ENCODE measurements around the gene FAM241B.

FAM241B gene

DNA sequence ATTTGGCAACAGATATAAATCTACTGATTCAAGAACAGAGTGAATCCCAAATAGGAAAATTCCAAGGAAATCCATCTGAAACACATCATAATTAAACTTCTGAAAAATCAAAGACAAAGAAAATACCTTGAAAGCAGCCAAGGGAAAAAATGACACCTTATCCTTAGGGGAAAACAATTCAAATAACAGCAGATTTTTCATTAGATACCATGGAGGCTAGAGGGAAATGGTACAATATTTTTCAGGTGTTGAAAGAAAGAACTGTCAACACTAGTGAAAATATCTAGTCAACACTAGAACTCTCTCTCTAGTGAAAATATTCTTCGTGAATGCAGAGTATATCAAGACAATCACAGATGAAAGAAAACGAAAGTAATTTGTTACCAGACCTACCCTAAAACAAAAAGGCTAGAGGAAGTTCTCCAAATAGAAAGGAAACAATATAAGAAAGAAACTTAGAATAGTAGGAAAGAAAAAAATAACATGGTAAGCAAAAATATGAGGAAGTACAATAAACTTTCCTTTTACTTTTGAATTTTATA, 5.7 kb upstream of the FAM241B start:
- Mint-ChIP-seq H3K9me3 (no peaks in the 10 kb centered on the region), H3K4me1 (ENCODE audit: low read depth in 2 of 2) (peaks cover 17 to 23% of the 10 kb centered on the region in 2 donors), H3K36me3 (ENCODE audit: insufficient read depth) (no peaks in the 10 kb centered on the region), H3K27ac (peak overlapping the region in 1 of 2 donors; percentile 53), H3K27me3 (peaks cover 0 to 9% of the 10 kb centered on the region in 2 donors), H3K4me3 (peak overlapping the region in 1 of 2 donors; percentile 48)
- ATAC-seq (replicated peaks) (peak; percentile 78), DNase-seq (no peak)

DNA sequence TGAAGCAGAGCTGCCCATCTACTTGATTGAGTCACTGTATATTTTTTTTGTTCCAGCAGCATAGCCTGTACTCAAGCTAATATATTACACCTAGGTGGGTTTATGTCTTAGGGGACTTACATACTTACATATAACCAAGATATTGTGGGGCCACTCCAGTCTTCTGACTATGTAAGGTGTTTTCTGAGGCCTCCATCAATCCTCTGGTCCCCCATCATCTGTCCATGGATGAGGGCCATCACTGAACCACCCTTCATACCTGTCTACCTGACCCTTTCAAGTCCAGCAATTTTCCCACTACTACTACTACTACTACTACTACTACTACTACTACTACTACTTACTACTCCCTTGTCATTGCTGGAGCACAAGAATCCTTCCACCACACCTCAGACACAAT, 3.2 kb upstream of the FAM241B start:
- ATAC-seq (replicated peaks) (no peak), DNase-seq (no peak)
- H3K27me3 Mint-ChIP-seq: no peaks in the 10 kb centered on the region
- H3K9me3 Mint-ChIP-seq: no peaks in the 10 kb centered on the region
- H3K36me3 Mint-ChIP-seq (ENCODE audit: insufficient read depth): peaks cover 4% of the 10 kb centered on the region
- no peak overlapping the region for H3K27ac Mint-ChIP-seq
- H3K4me1 Mint-ChIP-seq (ENCODE audit: low read depth in 2 of 2): peaks cover 13 to 14% of the 10 kb centered on the region in 2 donors
- no peak overlapping the region for H3K4me3 Mint-ChIP-seq

DNA sequence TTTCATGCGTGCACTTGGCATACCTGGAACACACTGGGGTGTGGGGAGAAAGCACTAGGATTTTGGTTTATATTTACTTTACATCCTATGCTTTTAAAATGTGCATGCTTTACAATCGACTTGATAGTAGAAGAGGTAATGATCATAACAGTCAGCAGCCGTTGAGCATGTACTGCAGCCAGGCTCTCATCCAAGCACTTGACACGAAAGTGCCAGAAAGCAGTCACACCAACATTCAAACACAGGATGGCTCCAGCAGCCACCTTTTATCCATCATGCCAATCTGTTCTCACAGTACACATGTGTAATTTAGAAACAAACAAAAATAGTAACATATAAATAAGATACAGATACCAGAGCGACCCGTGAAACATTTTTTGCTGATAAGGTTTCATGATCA, 1.2 kb upstream of the FAM241B start:
- ATAC-seq (replicated peaks) (no peak), DNase-seq (no peak)
- Mint-ChIP-seq H3K4me3 (peak overlapping the region in 1 of 2 donors; percentile 68), H3K27ac (no peak overlapping the region), H3K9me3 (no peaks in the 10 kb centered on the region), H3K27me3 (no peaks in the 10 kb centered on the region), H3K36me3 (ENCODE audit: insufficient read depth) (peaks cover 4% of the 10 kb centered on the region), H3K4me1 (ENCODE audit: low read depth in 2 of 2) (peaks cover 8 to 10% of the 10 kb centered on the region in 2 donors)

DNA sequence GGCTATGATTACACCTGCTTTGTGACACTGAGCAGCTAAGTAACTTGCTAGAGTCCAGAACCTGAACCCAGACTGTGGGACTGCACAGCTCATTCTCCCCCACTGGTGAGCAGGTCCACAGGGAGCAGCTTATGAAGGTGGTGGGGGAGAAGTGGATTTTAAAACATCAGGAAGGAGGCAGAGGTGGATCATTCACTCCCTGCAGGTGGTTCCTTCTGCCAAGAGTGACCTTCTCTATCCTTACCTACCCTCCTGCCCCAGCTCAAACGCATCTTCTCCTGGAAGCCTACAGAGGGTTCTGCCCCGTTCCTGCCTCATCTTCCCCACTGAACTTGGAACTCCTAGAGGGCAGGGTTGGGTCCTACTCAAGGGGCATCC, 539 bp upstream of the FAM241B start:
- H3K4me3 Mint-ChIP-seq: peak overlapping the region; percentile 68 to 71
- H3K4me1 Mint-ChIP-seq (ENCODE audit: low read depth in 2 of 2): peaks cover 5 to 7% of the 10 kb centered on the region in 2 donors
- no peaks in the 10 kb centered on the region for H3K27me3 Mint-ChIP-seq
- peaks cover 4% of the 10 kb centered on the region for H3K36me3 Mint-ChIP-seq (ENCODE audit: insufficient read depth)
- ATAC-seq (replicated peaks): no peak
- H3K9me3 Mint-ChIP-seq: no peaks in the 10 kb centered on the region
- H3K27ac Mint-ChIP-seq: no peak overlapping the region
- no peak for DNase-seq

DNA sequence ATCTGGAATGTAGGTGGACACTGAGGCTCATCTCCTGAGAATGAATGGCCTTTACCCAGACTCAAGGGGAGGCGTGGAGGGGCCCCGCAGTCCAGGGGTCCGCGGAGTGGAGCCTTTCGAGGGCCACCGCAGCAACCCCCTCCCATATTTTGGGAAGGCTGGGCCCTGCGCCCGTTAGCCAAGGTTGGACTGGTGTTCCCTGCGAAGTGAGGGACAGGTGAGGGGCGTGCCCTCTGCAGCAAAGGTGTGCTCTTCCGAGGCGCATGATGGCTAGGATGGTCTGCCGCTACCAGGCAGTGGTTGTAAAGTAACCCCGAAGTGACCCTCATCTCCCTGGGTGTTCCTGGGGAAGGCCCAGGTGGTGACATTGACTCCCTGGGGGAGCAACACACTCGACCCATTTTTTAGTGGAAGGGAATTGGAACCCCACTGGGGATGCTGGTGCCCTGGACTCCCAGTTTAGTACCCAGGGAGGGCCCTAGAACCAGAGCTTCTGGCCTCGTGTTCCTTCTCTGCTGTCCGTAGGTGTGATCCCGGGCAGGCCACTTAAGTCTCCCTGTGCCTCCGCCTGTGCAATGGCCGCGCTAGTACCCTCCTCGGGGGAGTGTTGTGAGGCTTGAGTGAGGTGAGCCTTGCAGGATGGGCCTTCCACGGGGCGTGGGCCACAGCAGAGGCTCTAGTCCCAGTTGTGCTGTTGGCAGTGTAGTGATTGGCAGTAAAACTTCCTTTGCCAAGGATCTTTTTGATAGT, 779 bp downstream of the FAM241B start:
- peaks cover 4% of the 10 kb centered on the region for H3K36me3 Mint-ChIP-seq (ENCODE audit: insufficient read depth)
- peak overlapping the region in 1 of 2 donors; percentile 67 for H3K27ac Mint-ChIP-seq
- H3K9me3 Mint-ChIP-seq: no peaks in the 10 kb centered on the region
- DNase-seq: no peak
- ATAC-seq (replicated peaks): no peak
- peak overlapping the region; percentile 64 to 71 for H3K4me3 Mint-ChIP-seq
- H3K27me3 Mint-ChIP-seq: no peaks in the 10 kb centered on the region
- H3K4me1 Mint-ChIP-seq (ENCODE audit: low read depth in 2 of 2): peaks cover 3 to 7% of the 10 kb centered on the region in 2 donors

DNA sequence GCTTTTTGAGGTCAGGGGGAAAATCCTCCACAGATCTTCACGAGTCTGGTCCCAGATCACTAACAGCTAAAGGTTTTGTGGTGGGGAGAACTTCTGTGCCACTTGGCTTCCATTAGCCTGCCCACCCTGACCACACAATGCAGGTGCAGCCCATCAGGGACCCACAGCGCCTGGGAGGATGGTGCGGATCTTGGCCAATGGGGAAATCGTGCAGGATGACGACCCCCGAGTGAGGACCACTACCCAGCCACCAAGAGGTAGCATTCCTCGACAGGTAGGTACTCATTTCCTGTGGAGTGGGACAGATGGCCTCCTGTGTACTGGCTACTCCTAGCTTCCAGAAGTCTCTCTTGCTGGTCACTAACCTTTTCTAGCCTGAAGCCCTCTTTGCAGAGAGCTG, 1.5 kb downstream of the FAM241B start:
- Mint-ChIP-seq H3K27ac (peak overlapping the region in 1 of 2 donors; percentile 67), H3K4me3 (peak overlapping the region; percentile 64 to 71), H3K4me1 (ENCODE audit: low read depth in 2 of 2) (peaks cover 3 to 7% of the 10 kb centered on the region in 2 donors), H3K9me3 (no peaks in the 10 kb centered on the region), H3K27me3 (no peaks in the 10 kb centered on the region), H3K36me3 (ENCODE audit: insufficient read depth) (peaks cover 4% of the 10 kb centered on the region)
- DNase-seq (no peak), ATAC-seq (replicated peaks) (no peak)

DNA sequence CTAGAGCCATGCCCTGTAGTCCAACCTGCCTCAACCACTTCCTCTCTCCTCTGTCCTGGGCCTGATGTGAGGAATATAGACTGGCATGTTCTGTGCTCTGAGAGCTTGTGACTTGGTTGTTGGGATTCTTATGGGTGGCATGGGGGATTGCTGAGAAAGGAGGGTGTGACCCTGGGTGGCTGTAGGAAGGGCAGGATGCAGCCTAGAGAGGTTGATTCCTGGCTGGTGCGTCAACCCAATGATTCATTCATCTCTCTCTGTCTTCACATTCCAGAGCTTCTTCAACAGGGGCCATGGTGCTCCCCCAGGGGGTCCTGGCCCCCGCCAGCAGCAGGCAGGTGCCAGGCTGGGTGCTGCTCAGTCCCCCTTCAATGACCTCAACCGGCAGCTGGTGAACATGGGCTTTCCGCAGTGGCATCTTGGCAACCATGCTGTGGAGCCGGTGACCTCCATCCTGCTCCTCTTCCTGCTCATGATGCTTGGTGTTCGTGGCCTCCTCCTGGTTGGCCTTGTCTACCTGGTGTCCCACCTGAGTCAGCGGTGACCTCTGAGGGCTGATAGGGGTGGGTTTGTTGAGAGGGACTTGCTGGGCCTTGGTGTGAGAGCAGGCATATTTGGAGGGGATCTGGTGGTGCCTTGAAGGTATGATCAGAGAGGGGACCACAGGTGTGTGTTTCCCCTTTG, 2.6 kb downstream of the FAM241B start:
- Mint-ChIP-seq H3K27me3 (no peaks in the 10 kb centered on the region), H3K27ac (no peak overlapping the region), H3K4me1 (ENCODE audit: low read depth in 2 of 2) (peaks cover 3 to 7% of the 10 kb centered on the region in 2 donors), H3K4me3 (no peak overlapping the region), H3K36me3 (ENCODE audit: insufficient read depth) (peaks cover 4% of the 10 kb centered on the region), H3K9me3 (no peaks in the 10 kb centered on the region)
- no peak for DNase-seq
- no peak for ATAC-seq (replicated peaks)

DNA sequence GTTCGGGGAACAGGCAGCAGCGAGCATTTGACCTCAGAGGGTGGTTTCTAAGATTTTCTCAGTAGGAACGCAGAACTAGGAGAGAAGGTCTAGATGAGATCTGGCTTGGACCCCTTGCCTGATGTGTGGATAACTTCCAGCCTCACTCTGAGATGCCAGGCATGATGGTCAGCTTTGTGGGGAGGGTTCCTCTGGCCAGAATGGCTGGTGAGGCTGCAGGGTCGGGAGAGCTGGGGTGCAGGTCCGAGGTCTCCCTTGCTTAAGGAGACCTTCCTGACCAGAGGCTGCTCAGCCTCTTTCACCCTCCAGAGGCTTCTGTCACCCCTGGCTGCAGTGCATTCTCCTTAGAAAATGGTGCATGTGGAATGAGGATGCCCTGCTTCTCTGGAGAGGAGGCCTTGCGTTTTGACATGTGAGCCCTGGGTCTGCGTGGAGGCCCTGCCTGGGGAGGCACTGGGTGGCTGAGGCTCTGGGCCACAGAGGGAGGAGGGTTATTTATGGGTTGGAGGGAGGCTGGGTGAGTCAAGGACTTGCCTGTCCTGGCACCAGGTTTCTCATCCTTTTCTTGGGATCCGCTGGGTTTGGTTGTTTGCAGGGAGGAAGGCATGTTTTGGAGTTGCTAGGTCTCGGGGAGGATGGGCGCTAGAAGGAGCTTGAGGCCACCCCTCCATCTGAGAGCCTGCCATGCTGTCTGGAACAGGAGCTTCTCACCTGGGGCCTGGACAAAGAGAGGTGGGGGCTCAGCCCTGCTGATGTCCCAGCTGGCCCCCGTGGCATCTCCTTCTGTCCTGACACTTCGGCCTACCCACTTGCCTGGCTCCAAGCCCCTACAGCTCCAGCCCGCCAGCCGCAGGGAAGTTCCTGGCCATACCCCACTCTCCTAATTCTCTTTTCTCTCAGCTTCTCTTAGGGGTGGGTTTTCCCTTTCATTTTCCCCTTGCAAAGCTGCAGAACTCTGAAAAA, 3.9 kb downstream of the FAM241B start:
- Mint-ChIP-seq H3K4me3 (no peak overlapping the region), H3K4me1 (ENCODE audit: low read depth in 2 of 2) (peaks cover 3 to 7% of the 10 kb centered on the region in 2 donors), H3K9me3 (no peaks in the 10 kb centered on the region), H3K27me3 (no peaks in the 10 kb centered on the region), H3K27ac (no peak overlapping the region), H3K36me3 (ENCODE audit: insufficient read depth) (peaks cover 4% of the 10 kb centered on the region)
- no peak for ATAC-seq (replicated peaks)
- no peak for DNase-seq

DNA sequence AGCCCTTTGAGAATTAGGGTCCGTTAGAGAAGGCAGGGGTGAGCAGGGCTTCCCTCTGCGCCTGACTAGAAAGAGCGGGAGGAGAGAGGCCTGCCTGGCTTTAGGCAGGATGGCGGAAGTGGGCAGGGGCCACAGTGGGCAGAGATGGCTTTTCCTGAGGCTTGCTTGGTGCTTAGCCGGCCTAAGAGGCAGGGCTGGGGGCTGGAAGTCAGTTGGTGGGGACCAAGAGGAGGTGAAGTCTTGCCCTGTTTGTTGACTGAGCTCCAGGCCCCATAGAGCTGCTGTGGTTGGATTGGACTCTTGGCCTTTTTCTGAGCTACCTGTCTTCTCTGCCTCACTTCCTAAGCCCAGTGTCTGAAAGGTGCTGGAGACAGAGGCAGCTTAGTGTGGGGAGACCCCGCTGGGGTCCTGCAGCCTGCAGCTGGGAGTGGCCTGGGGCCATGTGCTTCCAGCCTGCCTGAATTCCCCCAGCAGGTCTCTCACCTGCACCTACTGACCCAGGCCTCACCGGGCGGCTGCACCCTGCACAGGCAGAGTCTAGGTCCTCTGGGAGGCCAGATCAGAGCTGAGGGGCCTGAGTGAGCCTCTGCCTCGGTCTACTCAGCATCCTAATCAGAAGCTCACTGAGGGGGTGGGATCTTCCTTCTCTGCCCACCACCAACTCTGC, 4.8 kb downstream of the FAM241B start:
- no peaks in the 10 kb centered on the region for H3K27me3 Mint-ChIP-seq
- ATAC-seq (replicated peaks): no peak
- no peak for DNase-seq
- H3K27ac Mint-ChIP-seq: no peak overlapping the region
- peaks cover 3 to 7% of the 10 kb centered on the region in 2 donors for H3K4me1 Mint-ChIP-seq (ENCODE audit: low read depth in 2 of 2)
- no peak overlapping the region for H3K4me3 Mint-ChIP-seq
- peaks cover 2% of the 10 kb centered on the region for H3K36me3 Mint-ChIP-seq (ENCODE audit: insufficient read depth)
- no peaks in the 10 kb centered on the region for H3K9me3 Mint-ChIP-seq

DNA sequence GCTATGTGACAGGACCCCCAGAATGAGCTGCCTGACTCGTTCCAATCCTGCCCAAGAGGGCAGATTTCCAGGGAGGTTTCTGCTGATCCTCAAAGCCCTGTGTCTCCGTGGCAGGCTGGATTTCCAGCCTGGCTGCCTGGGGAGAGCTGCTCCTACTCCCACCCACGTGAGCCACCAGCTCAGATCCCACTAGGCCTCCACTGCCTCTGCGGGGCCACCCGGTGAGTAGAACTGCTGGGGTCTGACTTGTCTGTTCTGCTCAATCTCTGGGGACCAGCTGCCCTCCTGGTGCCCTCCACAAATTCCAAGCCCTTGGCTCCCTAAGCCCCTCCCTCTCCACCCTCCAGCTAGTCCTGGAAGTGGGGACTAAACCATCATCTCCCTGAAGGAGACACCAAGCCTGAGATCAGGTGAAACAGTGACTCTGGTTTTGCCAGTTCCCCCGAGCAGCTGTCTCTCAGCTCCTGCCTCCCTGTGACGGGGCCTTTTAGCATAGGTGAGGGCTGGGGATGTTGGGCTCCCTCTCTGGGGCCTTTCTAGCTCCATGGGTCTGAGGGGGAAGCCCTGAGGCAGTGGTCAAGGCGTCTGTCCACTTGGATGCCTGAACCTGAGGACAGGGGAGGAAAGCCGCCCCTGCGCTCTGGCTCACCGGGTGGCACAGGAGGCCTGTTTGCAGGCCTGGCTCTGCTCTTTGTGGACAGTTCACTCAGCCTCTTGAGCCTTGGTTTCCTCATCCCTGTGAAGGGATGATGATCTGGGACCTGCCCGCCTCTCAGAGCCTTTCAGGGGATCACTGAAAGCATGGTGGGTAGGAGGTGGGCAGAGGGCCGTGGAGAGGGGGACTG, 5.6 kb downstream of the FAM241B start:
- H3K9me3 Mint-ChIP-seq: no peaks in the 10 kb centered on the region
- DNase-seq: no peak
- H3K36me3 Mint-ChIP-seq (ENCODE audit: insufficient read depth): no peaks in the 10 kb centered on the region
- peaks cover 3 to 7% of the 10 kb centered on the region in 2 donors for H3K4me1 Mint-ChIP-seq (ENCODE audit: low read depth in 2 of 2)
- H3K27me3 Mint-ChIP-seq: peaks cover 0 to 2% of the 10 kb centered on the region in 2 donors
- no peak overlapping the region for H3K27ac Mint-ChIP-seq
- no peak overlapping the region for H3K4me3 Mint-ChIP-seq
- ATAC-seq (replicated peaks): no peak

DNA sequence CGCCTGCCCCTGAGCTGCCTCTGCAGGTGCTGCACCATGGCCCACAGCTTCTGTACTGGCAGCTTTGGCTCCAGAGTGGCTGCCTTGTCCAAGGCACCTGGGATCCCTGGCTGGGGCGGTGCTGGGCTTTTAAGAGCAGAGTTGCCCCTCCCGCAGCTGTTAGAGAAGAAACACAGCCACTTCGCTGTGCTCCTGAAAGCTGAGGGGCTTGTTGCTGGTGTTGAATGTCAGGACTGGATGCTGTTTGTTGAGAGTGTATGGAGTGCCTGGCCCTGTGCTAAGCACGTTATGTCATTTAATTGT, 6.2 kb downstream of the FAM241B start:
- DNase-seq: no peak

More for the DNA sequence above, 6.2 kb downstream of the FAM241B start:
- Mint-ChIP-seq H3K36me3 (ENCODE audit: insufficient read depth) (no peaks in the 10 kb centered on the region), H3K4me1 (ENCODE audit: low read depth in 2 of 2) (peaks cover 3% of the 10 kb centered on the region in 2 donors), H3K27me3 (peaks cover 0 to 8% of the 10 kb centered on the region in 2 donors), H3K4me3 (no peak overlapping the region), H3K9me3 (no peaks in the 10 kb centered on the region), H3K27ac (peak overlapping the region in 1 of 2 donors; percentile 76)
- ATAC-seq (replicated peaks): no peak

Data from effector memory CD8-positive, alpha-beta T cell (primary cell).